K562 (cell line): ENCODE results near the gene ERVH48-1. TPM values are rescaled to one million over a fixed set of nuclear protein-coding genes. Genes with fewer than 3 reads are reported as not detected.

Experiments used
- BACH1 ChIP-seq: fragments of 200-800 bp; sonication (Bioruptor generic); IDR thresholded peaks from 2 replicates; pipeline ENCODE4 v1.6.1; 2016; ENCODE audit warnings: missing genetic modification characterization, missing compliant biosample characterization
- BRF2 ChIP-seq: IDR thresholded peaks from 3 replicates; pipeline ENCODE4 v1.6.1; 2011; ENCODE audit warnings: borderline replicate concordance, mild to moderate bottlenecking; ENCODE audit not compliant: insufficient read length, insufficient read depth
- GATAD2B ChIP-seq: fragments of 450-650 bp; IDR thresholded peaks from 2 replicates; pipeline ENCODE4 v1.6.1; 2017; ENCODE audit warnings: mild to moderate bottlenecking, borderline replicate concordance
- GTF3C2 ChIP-seq: IDR thresholded peaks from 3 replicates; pipeline ENCODE4 v1.6.1; 2011; ENCODE audit warnings: borderline replicate concordance, mild to moderate bottlenecking, moderate library complexity; ENCODE audit not compliant: insufficient read length; ENCODE audit errors: extremely low read depth
- HMBOX1 ChIP-seq: sonication (generic); IDR thresholded peaks from 2 replicates; pipeline ENCODE4 v1.6.1; 2016
- HMGN3 ChIP-seq: IDR thresholded peaks from 2 replicates; pipeline ENCODE4 v1.6.1; 2011; ENCODE audit warnings: borderline replicate concordance, low read depth, mild to moderate bottlenecking, mixed read lengths, low read length; ENCODE audit not compliant: insufficient read length; ENCODE audit errors: extremely low read depth
- IRF2 ChIP-seq: sonication (generic); formaldehyde crosslinking; IDR thresholded peaks from 2 replicates; pipeline ENCODE4 v1.8.1; 2022; ENCODE audit warnings: mild to moderate bottlenecking, missing genetic modification reagents
- KDM5B ChIP-seq: fragments of 200-600 bp; sonication (generic); IDR thresholded peaks from 2 replicates; pipeline ENCODE4 v1.6.1; 2012; ENCODE audit warnings: low read depth, mild to moderate bottlenecking, moderate library complexity, low read length, control low read depth, inconsistent platforms; ENCODE audit not compliant: insufficient replicate concordance
- KLF16 ChIP-seq: IDR thresholded peaks from 2 replicates; pipeline ENCODE4 v1.6.1; 2016; ENCODE audit warnings: antibody characterized with exemption
- NR3C1 ChIP-seq: sonication (generic); formaldehyde crosslinking; IDR thresholded peaks from 2 replicates; pipeline ENCODE4 v1.8.1; 2022; ENCODE audit warnings: missing genetic modification reagents
- USF2 ChIP-seq: sonication (generic); formaldehyde crosslinking; IDR thresholded peaks from 2 replicates; pipeline ENCODE4 v1.5.0; 2020; ENCODE audit warnings: missing genetic modification reagents
- ZBTB5 ChIP-seq: fragments of 450-650 bp; IDR thresholded peaks from 2 replicates; pipeline ENCODE4 v1.6.1; 2017; ENCODE audit warnings: antibody characterized with exemption
- ZNF12 ChIP-seq: sonication (generic); formaldehyde crosslinking; IDR thresholded peaks from 2 replicates; pipeline ENCODE4 v1.4.0; 2020; ENCODE audit warnings: mild to moderate bottlenecking, missing genetic modification reagents
- ZNF507 ChIP-seq: conservative IDR thresholded peaks from 2 replicates; pipeline ENCODE4 v1.6.1; 2017; ENCODE audit warnings: missing genetic modification characterization, missing compliant biosample characterization
- ZNF77 ChIP-seq: fragments of 250-450 bp; sonication (Bioruptor Pico); IDR thresholded peaks from 2 replicates; pipeline ENCODE4 v1.5.0; 2020
- polyA plus RNA-seq, 8 experiments: library from polyadenylated mRNA; depleted of rRNA in 4 of 8; stranded (reverse) in 5 of 8; unstranded in 3 of 8; fragments of >200 nt; fragmentation: Nextera tagmentation in 2 of 8; fragmentation: Illumina TruSeq in 1 of 8; extraction: Ambion mirVana in 2 of 8; extraction: Trizol in 1 of 8; gene quantifications; 2 replicates each; pipeline versions ENCODE4 v1.2.1 to v1.2.3, GENCODE V29; 2011 to 2014; ENCODE audit warnings: inconsistent platforms in 1 of 8, missing spikeins in 1 of 8
- total RNA-seq, 7 experiments: library from RNA; depleted of rRNA in 6 of 7; stranded (reverse); fragments of >200 nt in 6 of 7; fragmentation: Illumina TruSeq in 2 of 7; extraction: Trizol in 2 of 7; gene quantifications; 2 replicates each; pipeline versions ENCODE4 v1.2.1 to v1.2.3, GENCODE V29; 2011 to 2021; ENCODE audit warnings: low replicate concordance in 1 of 7
- TF ChIP-seq, protein P1 (sequence below), 2 experiments: fragments of 450-650 bp; IDR thresholded peaks; 2 replicates each; pipeline ENCODE4 v1.6.1; 2018; ENCODE audit warnings: mild to moderate bottlenecking in 2 of 2, low read depth in 1 of 2; ENCODE audit not compliant: partially characterized antibody in 2 of 2

The ERVH48-1 gene
- total and polyA plus RNA-seq, 9 of the 15 experiments (the other 6 are each of a cell fraction or from before 2014, with no cell fraction given): 0.08 to 0.49 (median 0.16) TPM; not detected in 3

GRCh38 chr21:42969193-42969600, 43.8 kb upstream of the ERVH48-1 start (continued):
- TF ChIP-seq, protein P1, sequence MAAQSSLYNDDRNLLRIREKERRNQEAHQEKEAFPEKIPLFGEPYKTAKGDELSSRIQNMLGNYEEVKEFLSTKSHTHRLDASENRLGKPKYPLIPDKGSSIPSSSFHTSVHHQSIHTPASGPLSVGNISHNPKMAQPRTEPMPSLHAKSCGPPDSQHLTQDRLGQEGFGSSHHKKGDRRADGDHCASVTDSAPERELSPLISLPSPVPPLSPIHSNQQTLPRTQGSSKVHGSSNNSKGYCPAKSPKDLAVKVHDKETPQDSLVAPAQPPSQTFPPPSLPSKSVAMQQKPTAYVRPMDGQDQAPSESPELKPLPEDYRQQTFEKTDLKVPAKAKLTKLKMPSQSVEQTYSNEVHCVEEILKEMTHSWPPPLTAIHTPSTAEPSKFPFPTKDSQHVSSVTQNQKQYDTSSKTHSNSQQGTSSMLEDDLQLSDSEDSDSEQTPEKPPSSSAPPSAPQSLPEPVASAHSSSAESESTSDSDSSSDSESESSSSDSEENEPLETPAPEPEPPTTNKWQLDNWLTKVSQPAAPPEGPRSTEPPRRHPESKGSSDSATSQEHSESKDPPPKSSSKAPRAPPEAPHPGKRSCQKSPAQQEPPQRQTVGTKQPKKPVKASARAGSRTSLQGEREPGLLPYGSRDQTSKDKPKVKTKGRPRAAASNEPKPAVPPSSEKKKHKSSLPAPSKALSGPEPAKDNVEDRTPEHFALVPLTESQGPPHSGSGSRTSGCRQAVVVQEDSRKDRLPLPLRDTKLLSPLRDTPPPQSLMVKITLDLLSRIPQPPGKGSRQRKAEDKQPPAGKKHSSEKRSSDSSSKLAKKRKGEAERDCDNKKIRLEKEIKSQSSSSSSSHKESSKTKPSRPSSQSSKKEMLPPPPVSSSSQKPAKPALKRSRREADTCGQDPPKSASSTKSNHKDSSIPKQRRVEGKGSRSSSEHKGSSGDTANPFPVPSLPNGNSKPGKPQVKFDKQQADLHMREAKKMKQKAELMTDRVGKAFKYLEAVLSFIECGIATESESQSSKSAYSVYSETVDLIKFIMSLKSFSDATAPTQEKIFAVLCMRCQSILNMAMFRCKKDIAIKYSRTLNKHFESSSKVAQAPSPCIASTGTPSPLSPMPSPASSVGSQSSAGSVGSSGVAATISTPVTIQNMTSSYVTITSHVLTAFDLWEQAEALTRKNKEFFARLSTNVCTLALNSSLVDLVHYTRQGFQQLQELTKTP (IDR thresholded peaks at IDR 0.05; ENCODE audit: low read depth in 1 of 2, partially characterized antibody in 2 of 2): no peak
- no peak for TF ChIP-seq GTF3C2
- TF ChIP-seq ZNF12 (CRISPR knock-in tag): no peak
- no peak for TF ChIP-seq NR3C1 (CRISPR knock-in tag)
- TF ChIP-seq USF2 (CRISPR knock-in tag): no peak
- no peak for TF ChIP-seq ZNF507 (tag)
- TF ChIP-seq IRF2 (CRISPR knock-in tag): no peak
- no peak for TF ChIP-seq KLF16
- TF ChIP-seq GATAD2B: no peak
- TF ChIP-seq ZNF77 (CRISPR knock-in tag): no peak
- TF ChIP-seq ZBTB5: no peak
- no peak for TF ChIP-seq BACH1 (tag)
- no peak for TF ChIP-seq KDM5B
- no peak for TF ChIP-seq HMGN3
- TF ChIP-seq BRF2: no peak
- TF ChIP-seq HMBOX1: no peak
